Activated CD4-positive, alpha-beta T cell treated with anti-CD3 and anti-CD28 coated beads, Interleukin-2, amount 10 ng/mL, durations not matched to agents 24 days and 14 days (primary cell): ENCODE results near the gene F2RL1. TPM values are rescaled to one million over a fixed set of nuclear protein-coding genes. Genes with fewer than 3 reads are reported as not detected.
A peak's percentile ranks its signal among the peaks of the same experiment; 100 is the strongest.
"Not testable (repeated sequence)": the region's sequence is repeated elsewhere in the genome, so short reads cannot be mapped to it uniquely, and the experiment has no call there.

Experiments used
- DNase-seq: peaks from one replicate; pipeline ENCODE4 v3.0.0; 2022
- H3K27ac Mint-ChIP-seq: one replicate; pipeline ENCODE4 v1.8.0; 2022; ENCODE audit warnings: mild to moderate bottlenecking, mixed read lengths
- H3K27me3 Mint-ChIP-seq: one replicate; pipeline ENCODE4 v1.8.0; 2022; ENCODE audit warnings: mixed read lengths
- H3K36me3 Mint-ChIP-seq: one replicate; pipeline ENCODE4 v1.8.0; 2022; ENCODE audit warnings: low read depth, mild to moderate bottlenecking, mixed read lengths
- H3K4me1 Mint-ChIP-seq: one replicate; pipeline ENCODE4 v1.8.0; 2021; ENCODE audit warnings: mixed read lengths
- H3K4me3 Mint-ChIP-seq: one replicate; pipeline ENCODE4 v1.8.0; 2022; ENCODE audit warnings: mild to moderate bottlenecking, moderate library complexity, mixed read lengths
- H3K9me3 Mint-ChIP-seq: one replicate; pipeline ENCODE4 v1.8.0; 2021; ENCODE audit warnings: mixed read lengths
- intact Hi-C: fragments of 100-400 bp; cut with micrococcal nuclease; formaldehyde crosslinking; loops from one replicate; pipeline ENCODE4 v1.15.1; 2023
- total RNA-seq: library from RNA; stranded (reverse); gene quantifications from 2 replicates; pipeline ENCODE4 v1.2.3, GENCODE V29; 2022

F2RL1 gene
- total RNA-seq = 0.14 and 0.23 TPM in 2 replicates

DNA sequence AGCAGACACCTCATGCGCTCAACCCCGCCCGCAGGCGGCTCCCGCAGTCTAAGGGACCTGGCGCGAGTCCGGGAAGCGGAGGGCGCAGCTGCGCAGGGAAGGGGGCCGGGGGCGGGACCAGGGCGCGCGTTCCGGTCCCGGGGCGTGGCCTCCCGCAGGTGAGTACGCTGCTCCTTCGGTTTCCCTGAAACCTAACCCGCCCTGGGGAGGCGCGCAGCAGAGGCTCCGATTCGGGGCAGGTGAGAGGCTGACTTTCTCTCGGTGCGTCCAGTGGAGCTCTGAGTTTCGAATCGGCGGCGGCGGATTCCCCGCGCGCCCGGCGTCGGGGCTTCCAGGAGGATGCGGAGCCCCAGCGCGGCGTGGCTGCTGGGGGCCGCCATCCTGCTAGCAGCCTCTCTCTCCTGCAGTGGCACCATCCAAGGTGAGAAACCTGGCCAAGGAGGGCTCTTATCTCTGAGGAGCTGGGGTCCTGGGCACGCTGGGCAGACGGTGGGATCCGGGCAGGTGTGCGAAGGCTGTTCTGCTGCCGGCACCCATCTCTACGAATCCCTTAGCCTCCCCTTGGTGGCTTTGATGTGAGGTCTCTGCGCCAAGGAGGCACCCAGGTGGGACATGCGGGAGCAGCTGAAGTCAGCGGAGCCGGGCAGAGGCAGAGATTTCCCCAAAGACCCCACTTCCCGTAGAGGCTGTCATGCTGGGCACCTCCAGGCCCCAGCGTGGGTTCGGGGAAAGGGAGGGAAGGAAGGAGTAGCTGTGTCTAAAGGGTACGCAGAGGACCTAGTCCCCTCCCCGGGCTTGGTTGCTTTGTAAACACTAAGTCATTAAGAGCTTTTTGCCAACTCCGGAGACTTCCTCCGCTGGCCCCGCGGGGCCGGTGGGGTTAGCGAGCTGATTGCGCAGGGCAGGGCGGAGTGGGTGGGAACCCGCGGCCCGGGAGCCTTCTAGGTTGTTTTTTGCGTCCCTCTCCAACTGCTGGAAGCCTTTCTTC, at the start of gene F2RL1:
TSS of gene F2RL1 (plus strand) at position 187 of the 988 bp plus-strand sequence. CDS start at position 340, 153 bp downstream.
- Mint-ChIP-seq H3K36me3 (no peaks in the 10 kb centered on the region), H3K4me3 (peak within 1 kb of the TSS; percentile 79), H3K27me3 (peaks cover 55% of the 10 kb centered on the region), H3K27ac (no peak within 1 kb of the TSS), H3K4me1 (peaks cover 7% of the 10 kb centered on the region), H3K9me3 (no peaks in the 10 kb centered on the region)
- DNase-seq = peak; percentile 81
- intact Hi-C loops = no loop called here

DNA sequence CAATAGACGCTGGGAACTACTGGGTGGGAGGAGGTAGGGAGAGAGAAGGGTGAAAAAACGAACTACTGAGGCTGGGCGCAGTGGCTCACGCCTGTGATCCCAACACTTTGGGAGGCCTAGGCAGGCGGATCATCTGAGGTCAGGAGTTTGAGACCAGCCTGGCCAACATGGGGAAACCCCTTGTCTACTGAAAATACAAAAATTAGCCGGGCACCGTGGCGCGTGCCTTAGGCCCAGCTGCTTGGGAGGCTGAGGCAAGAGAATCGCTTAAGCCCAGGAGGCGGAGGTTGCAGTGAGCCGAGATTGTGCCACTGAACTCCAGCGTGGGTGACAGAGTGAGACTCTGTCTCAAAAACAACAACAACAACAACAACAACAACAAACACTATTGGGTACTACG, 47.8 kb upstream of the F2RL1 start:
- H3K36me3 Mint-ChIP-seq, H3K4me3 Mint-ChIP-seq, DNase-seq, H3K27ac Mint-ChIP-seq, H3K9me3 Mint-ChIP-seq, H3K4me1 Mint-ChIP-seq, H3K27me3 Mint-ChIP-seq: not testable (repeated sequence)
- intact Hi-C loops = loop anchor here (10.0 kb wide), 1 partner anchor 126 kb away; no protein-coding TSS in a partner anchor

DNA sequence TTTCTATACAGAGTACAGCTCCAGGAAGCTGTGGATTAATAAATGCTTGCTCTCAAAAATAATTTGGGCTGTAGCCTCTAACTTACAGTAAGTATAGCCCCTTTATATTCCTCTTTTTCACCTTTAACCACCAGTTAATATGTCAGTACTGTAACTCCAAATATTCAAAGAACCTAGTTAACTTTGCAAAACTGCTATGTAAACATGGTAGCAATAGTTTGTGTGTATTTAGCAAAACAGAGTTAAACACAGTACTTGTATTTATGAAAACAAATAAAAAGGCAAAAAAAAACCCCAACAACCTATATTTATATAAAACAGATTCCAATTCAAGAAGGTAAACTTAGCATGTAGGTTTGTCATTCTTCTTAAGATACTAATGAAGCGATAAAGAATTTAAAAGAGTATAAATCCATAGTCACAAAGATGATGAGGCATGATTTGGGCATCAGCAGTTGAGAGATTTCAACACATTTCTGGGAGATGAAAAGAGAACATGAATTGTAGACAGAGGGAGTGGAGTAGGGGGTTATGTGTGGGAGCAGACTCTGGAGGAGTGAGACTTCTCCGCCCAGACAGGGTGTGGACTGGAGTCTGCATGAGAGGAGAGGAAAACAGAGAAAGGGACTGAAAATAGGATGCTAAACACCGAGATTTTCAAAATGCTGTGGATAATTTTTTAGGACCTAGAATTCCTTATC, 47.0 kb upstream of the F2RL1 start:
- Mint-ChIP-seq H3K27ac (no peak overlapping the region), H3K4me3 (no peak overlapping the region), H3K27me3 (peaks cover 3% of the 10 kb centered on the region), H3K9me3 (no peaks in the 10 kb centered on the region), H3K4me1 (peaks cover 5% of the 10 kb centered on the region), H3K36me3 (no peaks in the 10 kb centered on the region)
- no peak for DNase-seq
- intact Hi-C loops = loop anchor here (10.0 kb wide), 1 partner anchor 127 kb away; no protein-coding TSS in a partner anchor

DNA sequence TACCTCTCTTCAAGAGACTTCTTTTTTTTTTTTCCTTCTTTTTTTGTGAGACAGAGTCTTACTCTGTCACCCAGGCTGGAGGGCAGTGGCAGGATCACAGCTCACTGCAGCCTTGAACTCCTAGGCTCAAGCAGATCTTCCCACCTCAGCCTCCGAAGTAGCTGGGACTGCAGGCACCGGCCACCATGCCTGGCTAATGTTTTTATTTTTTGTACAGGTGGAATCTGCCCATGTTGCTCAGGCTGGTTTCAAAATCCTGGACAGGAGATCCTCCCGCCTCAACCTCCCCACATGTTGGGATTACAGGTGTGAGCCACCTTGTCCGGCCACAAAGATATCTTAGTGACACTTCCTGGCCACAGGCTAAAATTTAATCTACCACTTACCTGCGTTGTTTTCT, 42.9 kb upstream of the F2RL1 start:
- Mint-ChIP-seq H3K4me3 (no peak overlapping the region), H3K9me3 (no peaks in the 10 kb centered on the region), H3K36me3 (no peaks in the 10 kb centered on the region), H3K27ac (no peak overlapping the region), H3K27me3 (peaks cover 3% of the 10 kb centered on the region), H3K4me1 (peaks cover 8% of the 10 kb centered on the region)
- intact Hi-C loops = loop anchor here (2.0 to 10.0 kb wide), 2 partner anchors 37 to 131 kb away; no protein-coding TSS in a partner anchor
- DNase-seq = no peak

DNA sequence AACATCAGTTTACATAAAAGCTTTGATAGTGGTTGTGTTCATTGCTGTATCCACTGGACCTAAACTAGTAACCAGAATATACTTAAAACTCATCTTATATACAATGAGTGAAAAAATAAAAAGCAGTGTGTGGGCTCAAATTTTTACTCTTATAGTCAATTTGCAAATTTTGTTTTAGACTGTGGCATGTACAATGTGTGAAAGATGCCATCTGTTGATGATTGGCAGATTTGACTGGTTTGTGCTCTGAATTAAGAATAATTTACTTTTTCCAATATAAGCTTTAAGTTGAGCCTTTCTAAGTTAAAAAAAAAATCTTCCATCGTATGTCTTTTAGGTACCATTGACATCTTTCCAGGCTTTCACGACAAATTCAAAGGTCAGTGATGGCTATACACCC, 42.4 kb upstream of the F2RL1 start:
- Mint-ChIP-seq H3K4me1 (peaks cover 8% of the 10 kb centered on the region), H3K36me3 (no peaks in the 10 kb centered on the region), H3K27ac (no peak overlapping the region), H3K9me3 (no peaks in the 10 kb centered on the region), H3K4me3 (no peak overlapping the region), H3K27me3 (peaks cover 3% of the 10 kb centered on the region)
- intact Hi-C loops = loop anchor here (10.0 kb wide), 1 partner anchor 132 kb away; no protein-coding TSS in a partner anchor
- DNase-seq = no peak

GRCh38 chr5:76780616-76781015, 38.2 kb upstream of the F2RL1 start:
- H3K4me3 Mint-ChIP-seq, H3K27me3 Mint-ChIP-seq, DNase-seq, H3K27ac Mint-ChIP-seq, H3K4me1 Mint-ChIP-seq, intact Hi-C loops, H3K9me3 Mint-ChIP-seq, H3K36me3 Mint-ChIP-seq: not testable (repeated sequence)

DNA sequence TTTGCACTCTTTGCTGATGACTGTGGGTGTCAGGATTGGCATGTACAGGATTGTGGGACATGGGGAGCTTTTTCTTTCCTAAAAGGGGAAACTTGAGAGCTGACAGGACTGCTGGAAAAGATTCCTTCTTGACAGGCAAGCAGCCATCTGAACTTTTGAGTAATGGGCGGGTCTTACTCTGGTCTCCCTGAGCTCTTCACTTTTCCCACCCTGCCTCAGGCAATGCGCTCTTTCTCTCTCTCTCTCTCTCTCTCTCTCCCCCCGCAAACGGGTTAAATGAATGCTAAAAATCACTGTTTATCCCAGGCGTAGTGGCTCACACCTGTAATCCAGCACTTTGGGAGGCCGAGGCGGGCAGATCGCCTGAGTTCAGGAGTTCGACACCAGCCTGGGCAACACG, 37.1 kb upstream of the F2RL1 start:
- Mint-ChIP-seq H3K4me1 (peaks cover 2% of the 10 kb centered on the region), H3K4me3 (no peak overlapping the region), H3K27ac (no peak overlapping the region), H3K9me3 (no peaks in the 10 kb centered on the region), H3K27me3 (peaks cover 9% of the 10 kb centered on the region), H3K36me3 (no peaks in the 10 kb centered on the region)
- intact Hi-C loops = no loop called here
- DNase-seq = no peak

- Mint-ChIP-seq H3K4me3 (no peak overlapping the region), H3K9me3 (no peaks in the 10 kb centered on the region), H3K27ac (no peak overlapping the region), H3K27me3 (peaks cover 9% of the 10 kb centered on the region), H3K4me1 (peaks cover 2% of the 10 kb centered on the region), H3K36me3 (no peaks in the 10 kb centered on the region)
- no peak for DNase-seq
- intact Hi-C loops = no loop called here
These were observed 36.4 kb upstream of the F2RL1 start for GRCh38 chr5:76782444-76782843.

DNA sequence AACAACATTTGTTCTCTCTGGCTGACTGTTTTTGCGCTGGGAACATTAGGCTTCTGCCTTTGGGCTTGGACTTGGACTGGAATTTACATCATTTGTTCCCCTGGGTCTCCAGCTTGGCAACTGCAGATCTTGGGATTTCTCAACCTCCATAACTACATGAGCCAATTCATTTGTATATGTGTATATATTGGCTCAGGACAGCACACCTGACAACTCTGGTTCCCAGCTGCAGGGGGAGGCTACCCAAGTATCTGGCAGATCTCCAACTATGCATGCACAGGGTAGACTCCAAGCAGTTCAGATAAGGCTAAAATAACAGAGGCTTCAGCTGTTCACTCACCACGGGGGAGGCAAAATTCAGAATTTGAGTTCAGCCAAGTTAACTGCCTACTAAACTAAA, 31.6 kb upstream of the F2RL1 start:
- intact Hi-C loops = no loop called here

GRCh38 chr5:76788362-76788761, 30.5 kb upstream of the F2RL1 start:
- H3K4me1 Mint-ChIP-seq = peaks cover 18% of the 10 kb centered on the region
- H3K27me3 Mint-ChIP-seq = peaks cover 7% of the 10 kb centered on the region
- no peak for DNase-seq
- H3K27ac Mint-ChIP-seq = no peak overlapping the region
- no peak overlapping the region for H3K4me3 Mint-ChIP-seq
- intact Hi-C loops = no loop called here
- H3K9me3 Mint-ChIP-seq = peaks cover 5% of the 10 kb centered on the region
- no peaks in the 10 kb centered on the region for H3K36me3 Mint-ChIP-seq

More for the DNA sequence above, 31.6 kb upstream of the F2RL1 start:
- Mint-ChIP-seq H3K36me3 (no peaks in the 10 kb centered on the region), H3K9me3 (peaks cover 5% of the 10 kb centered on the region), H3K4me3 (no peak overlapping the region), H3K4me1 (peaks cover 17% of the 10 kb centered on the region), H3K27ac (no peak overlapping the region), H3K27me3 (peaks cover 8% of the 10 kb centered on the region)
- DNase-seq = no peak

DNA sequence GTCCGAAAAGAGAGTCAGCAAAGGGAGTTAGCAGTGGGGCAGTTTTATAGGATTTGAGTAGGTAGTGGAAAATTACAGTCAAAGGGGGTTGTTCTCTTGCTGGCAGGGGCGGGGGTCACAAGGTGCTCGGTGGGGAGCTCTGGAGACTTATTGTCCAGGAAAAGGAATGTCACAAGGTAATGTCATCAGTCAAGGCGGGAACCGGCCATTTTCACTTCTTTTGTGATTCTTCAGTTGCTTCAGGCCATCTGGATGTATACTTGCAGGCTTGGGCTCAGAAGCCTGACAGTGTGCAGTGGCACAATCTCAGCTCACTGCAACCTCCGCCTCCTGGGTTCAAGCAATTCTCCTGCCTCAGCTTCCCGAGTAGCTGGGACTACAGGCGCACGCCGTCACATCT, 29.6 kb upstream of the F2RL1 start:
- H3K9me3 Mint-ChIP-seq, H3K27me3 Mint-ChIP-seq, intact Hi-C loops, DNase-seq, H3K4me3 Mint-ChIP-seq, H3K27ac Mint-ChIP-seq, H3K36me3 Mint-ChIP-seq: not testable (repeated sequence)
- H3K4me1 Mint-ChIP-seq = peaks cover 18% of the 10 kb centered on the region

- Mint-ChIP-seq H3K36me3 (no peaks in the 10 kb centered on the region), H3K27ac (peak overlapping the region; percentile 66), H3K9me3 (peaks cover 5% of the 10 kb centered on the region), H3K27me3 (peaks cover 2% of the 10 kb centered on the region), H3K4me3 (no peak overlapping the region), H3K4me1 (peaks cover 18% of the 10 kb centered on the region)
- no peak for DNase-seq
- intact Hi-C loops = loop anchor here (1.0 kb wide), 1 partner anchor 51 kb away; no protein-coding TSS in a partner anchor
These were observed 28.7 kb upstream of the F2RL1 start for GRCh38 chr5:76789991-76790581.

DNA sequence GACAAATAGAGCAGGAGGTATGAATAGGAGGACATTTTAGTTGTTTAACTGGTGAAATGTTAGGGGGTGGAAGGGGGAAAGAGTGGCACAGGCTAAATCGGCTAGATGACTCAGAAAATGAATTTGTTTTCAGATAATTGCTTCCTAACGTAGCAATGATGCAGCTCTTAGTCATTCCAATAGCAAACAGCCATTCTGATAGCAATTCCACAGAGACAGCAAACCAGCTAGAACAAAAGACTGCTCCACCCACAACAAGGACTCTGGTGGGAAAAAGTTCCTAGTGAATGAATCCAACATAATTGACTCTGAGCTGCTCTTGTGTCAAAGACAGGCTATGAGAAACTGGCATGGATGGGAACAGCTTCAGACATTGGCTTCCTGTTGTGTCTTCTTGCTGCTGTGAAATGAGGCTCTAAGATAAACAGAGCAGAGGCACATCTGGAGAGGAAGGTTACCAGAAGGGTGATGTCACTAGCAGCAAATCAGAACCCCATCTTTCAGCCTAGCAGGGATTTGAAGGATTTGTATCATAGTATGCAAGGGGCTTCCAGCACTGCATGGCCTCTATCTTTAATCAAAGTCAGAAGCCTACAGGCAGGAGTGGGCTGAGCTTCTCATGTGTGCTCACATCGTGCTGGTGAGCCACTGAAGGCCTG, 28.1 kb upstream of the F2RL1 start:
- Mint-ChIP-seq H3K9me3 (peaks cover 5% of the 10 kb centered on the region), H3K4me1 (peaks cover 18% of the 10 kb centered on the region), H3K27ac (peak overlapping the region; percentile 66), H3K36me3 (no peaks in the 10 kb centered on the region), H3K4me3 (no peak overlapping the region), H3K27me3 (no peaks in the 10 kb centered on the region)
- intact Hi-C loops = loop anchor here (1.0 kb wide), 1 partner anchor 51 kb away; no protein-coding TSS in a partner anchor
- DNase-seq = peak; percentile 72
